ENCODE results near the gene TRAK1.

TRAK1 gene

DNA sequence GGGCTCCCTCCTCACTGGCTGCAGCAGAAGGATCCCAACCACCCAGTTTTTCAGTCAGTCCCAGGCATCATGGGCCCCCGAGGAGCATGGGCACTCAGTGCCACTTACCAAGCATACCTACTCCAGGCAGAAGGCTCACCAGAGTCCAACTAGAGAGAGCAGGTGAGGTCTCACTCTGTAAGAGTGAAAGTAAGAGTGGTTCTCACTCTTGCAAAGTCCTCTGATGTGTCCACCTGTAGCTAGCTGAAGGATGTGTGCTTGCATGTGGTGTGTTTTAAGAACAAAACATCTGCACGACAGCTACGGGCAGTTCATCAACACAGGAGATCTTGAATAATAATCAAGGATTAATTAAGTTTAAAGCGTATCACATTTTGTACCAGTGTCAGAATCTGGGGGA is 125.1 kb downstream of the TRAK1 start:
- no peak for DNase-seq

DNA sequence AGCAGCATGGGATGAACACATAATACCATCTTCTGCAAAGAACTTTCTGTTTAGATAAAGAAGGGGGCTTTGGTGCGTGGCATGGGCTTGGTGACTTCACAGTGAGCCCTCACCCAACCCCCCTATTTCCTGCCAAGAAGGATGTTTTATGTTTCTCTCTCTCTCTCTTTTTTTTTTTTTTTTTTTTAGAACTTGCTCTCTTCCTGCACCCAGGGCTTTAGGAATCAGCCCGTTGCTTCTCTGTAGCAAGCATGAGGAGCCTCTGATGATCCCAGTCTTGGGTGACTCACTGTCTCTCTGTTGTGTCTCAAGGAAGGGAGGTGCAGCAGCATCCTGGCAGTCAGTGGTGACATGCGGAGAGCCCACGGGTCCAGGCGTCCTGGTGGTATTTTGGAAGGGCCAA is 125.8 kb downstream of the TRAK1 start:
- DNase-seq = no peak

DNA sequence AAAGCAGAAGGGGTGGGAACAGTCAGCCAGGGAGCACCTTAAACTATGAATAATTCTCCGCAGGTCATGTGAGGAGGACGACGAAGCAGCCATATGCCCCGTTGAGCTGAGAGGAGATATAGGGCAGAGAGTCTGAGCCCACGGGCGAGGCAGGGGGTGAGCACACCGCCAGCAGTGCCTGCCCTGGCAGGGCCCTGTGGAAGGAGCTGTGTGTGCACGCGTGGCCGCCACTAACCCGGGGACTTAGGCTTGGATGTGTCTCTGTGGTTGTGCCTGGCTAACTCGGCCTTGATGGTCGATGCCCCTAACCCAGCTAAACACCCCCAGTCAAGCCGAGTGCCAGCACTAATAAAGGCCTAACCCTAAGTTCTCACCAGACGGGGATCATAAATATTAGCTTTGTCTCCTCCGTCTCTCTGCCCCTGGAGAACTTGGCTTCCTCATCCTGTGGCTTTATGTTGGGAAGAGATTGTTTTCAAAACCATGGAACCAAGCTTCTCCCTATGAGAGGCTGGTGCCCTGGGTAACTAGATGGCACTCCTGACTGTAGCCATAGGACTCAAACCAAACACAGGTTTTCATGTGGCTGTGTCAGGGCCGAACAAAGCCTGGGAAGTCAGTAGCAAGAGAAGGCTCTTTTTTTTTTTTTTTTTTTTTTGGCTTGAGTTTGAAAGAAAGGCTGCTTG is 129.4 kb downstream of the TRAK1 start:
- no peak for DNase-seq

DNA sequence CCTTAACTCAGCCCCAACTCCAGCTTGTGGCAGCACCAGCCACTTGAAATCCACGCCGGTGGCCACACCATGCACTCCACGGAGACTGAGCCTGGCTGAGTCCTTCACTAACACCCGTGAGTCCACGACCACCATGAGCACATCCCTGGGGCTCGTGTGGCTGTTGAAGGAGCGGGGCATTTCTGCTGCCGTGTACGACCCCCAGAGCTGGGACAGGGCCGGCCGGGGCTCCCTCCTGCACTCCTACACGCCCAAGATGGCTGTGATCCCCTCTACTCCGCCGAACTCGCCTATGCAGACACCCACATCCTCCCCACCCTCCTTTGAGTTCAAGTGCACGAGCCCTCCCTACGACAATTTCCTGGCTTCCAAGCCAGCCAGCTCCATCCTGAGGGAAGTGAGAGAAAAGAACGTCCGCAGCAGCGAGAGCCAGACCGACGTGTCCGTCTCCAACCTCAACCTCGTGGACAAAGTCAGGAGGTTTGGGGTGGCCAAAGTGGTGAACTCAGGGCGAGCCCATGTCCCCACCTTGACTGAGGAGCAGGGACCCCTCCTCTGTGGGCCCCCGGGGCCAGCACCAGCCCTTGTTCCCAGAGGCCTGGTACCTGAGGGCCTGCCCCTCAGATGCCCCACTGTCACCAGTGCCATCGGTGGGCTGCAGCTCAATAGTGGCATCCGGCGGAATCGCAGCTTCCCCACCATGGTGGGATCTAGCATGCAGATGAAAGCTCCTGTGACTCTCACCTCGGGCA is 132.0 kb downstream of the TRAK1 start:
- no peak for DNase-seq

DNA sequence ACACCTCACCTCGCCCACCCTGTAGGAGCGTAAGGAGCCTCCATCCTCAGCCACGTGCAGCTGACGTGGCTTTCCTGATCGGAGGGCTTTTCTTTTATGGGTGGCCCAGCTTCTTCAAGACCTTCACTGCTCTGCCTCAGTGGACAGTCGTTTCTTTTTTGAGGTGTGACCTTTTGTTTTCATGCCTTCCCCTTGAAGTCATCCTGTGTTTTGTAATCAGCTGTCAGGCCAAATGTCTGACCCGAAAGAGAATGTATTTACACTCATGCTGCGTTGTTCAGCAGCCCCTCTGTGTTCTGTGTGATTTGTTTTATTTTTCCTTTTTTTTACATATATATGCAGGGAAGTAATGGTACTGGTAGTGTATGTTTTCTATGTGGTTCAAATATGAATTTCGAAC is 133.0 kb downstream of the TRAK1 start:
- DNase-seq = no peak

DNA sequence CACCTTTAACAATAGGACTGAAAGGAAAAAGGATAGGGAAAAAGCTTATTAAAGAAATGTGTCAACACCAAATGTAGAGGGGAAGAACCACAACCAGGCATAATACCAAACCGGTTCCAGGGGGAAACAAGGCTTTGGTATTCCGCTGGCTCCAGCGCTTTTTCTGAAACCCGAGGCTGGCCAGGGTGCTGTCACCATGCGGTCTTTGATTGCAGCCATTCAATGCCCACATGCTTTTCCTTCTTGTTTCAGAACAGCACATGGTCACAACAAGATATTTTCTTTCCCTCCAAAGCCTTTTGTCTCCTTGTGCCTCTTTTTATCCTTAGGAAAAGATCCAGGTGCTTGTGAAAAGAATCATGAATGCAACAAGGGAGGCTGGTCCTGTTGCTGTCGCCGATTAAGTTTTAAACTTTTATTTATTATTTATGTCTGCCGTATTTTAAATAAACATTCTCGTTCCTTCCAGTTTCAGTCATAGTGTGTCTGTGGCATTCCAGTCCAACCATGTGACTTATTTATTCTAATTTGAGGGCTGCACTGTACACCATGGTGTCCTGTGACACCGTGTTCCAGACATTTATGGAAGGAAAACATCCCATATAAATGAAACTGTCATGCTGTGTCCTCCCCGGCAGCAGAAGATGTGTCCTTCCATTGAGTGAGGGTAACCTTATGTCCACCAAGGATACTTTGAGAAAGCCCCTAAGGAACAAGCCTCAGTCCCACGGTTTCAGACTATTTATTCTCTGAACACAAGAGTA is 133.7 kb downstream of the TRAK1 start:
- DNase-seq = no peak

DNA sequence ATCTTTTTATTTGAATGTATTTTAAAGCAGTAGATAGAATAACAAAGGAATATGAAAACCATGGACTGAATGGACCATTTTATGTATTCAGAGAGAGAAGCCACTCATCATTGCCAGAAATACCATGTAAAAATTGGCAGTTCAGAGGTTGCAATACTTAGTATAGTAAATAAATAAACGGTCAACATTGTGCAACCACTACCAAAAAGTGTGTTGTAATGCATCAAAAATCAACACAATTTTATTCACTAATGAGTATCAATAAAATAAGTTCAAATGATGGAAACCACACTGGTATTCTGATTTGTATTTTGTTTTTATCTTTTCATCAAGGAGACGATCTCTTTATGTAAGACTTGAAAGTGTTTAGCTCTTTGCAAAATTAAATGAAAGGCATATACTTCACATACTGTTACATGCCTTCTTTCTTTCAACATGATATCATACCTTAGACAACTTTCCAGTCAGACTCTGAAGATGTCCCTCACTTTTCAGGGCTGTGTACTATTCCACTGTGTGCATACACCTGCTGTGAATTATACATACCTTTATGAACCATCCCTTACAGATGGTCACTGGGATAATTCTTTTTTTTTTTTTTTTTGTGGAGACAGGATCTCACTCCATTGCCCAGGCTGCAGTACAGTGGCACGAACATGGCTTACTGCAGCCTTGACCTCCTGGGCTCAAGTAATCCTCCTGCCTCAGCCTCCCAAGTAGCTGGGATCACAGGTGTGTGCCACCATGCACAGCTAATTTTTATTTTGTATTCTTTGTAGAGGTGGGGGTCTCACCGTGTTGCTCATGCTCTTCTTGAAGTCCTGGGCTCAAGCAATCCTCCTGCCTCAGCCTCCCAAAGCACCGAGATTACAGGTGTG is 134.6 kb downstream of the TRAK1 start:
- DNase-seq = no peak

DNA sequence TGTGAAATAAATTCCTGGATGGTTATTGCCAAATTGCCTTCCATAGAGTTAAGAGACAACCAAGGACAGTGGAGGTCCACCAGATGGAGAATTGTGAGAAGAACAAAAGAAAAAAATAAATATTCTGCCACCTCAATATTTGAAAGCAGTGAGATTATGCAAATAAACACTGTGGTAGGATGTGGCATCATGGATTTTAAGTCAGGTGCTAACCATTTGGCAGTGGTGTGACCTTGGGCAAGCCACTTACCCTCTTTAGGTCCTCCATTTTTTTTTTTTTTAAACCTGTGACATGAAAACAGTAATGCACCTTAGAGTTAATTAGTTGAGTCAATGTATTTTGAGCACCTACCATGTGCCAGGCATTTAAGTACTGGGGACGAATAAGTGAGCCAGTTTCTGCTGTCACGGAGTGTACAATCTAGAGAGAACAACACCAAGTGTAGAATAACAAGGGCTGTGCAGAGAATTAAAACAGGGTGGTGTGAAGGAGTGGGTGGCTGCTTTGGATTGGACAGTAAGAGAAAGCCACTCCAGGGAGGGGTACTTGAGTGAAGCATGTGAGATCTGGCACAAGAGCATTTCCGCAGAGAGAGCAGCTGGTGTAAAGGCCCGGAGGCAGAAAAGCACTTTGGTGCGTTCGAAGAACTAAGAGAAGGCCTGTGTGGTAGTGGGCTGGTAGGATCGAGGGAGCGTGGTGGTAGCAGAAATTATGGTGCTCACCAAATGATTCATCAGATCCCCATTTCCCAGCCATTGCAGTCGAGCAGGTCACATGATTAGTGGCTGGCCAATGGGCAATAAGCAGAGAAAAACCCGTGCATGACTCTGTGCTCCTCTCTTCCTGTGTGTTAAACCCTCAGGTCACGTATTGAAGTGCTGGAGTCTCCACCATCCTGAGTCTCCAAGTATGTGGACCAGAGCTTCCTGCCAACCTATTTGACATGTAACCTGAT is 135.6 kb downstream of the TRAK1 start:
- DNase-seq = no peak

DNA sequence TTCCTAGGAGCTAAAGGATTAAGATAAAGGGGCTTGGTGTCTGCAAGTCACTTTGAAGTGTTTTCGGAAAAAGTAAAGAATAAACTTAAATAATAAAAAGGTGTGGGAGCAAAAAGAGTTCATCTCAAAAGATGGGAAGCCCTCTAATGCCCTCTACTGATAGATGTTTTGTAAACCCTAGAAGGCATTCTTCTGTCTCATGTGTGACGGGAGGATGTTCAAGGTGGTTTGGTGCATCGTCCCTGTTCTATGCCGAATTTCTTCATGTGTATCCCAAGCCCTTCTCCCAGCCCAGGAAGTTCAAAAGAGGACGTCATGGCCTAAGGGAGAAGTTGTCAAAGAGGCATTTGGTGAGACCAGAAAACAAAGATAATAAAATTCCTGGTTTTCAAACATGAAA is 137.6 kb downstream of the TRAK1 start:
- no peak for DNase-seq

DNA sequence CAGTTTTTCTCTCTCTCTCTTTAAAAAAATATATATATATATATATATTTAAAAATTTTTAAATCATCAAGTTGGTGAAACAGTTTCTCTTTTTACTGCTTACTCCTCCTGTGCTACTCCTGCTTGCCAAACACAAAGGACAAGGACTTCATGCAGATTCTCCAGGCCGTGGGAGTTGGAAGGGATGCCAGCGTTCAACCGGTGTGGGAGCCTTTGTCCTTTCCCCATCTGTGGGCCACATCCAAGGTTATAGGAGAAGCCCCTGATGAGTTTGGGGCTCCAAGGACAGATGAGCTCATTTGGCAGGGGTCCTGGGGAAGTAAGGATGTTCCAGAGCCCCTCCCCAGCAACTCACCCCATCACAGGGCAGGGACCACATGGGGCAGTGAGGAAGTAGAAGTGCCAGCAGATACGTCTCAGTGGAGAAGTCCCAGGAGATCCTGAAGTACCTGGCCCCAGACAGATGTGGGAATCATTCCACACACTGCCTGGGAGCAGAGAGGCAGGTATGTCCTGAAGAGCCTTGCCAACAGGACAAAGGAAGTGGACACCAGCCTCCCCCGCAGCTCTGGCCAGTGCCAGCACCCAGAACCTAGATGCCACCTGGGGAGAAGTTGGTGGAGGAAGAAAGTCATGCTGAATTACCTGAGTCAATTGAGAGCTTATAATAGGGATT is 138.2 kb downstream of the TRAK1 start:
- DNase-seq = no peak

DNA sequence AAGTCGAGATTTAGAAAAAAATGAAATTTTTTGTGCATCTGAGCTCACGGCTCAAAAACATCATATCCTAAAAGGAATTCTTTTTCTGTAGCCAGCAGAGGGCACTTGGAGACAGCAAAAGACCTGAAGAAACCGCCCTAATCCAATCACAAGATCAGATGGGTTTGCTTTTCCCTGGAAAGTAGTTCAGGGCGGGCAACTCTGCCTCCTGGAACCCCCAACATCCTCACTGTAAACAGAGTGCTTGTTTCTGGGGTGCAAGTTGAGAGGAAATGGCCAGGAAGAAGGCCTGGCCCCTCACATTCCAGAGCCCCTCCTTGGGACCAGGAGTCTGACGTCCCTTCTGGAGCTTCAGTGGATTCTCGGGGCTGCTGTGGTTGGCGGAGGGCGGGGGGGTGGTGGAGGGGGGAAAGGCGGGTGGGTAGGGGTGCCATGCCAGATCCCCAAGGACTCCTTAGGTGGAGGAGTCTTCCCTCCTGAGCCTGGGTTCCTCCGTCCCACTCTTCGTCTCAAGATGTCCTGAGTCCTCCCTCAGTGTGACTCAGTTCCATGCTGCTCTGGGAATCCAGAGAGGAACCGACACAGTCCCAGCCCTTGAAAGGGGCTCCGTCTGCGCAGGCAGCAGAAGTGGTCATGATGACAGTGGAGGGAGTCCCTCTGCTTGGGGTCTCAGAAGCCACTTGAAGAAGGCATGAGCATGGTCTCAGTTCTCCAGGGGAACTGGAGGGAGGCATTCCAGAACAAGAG is 139.0 kb downstream of the TRAK1 start:
- no peak for DNase-seq

DNA sequence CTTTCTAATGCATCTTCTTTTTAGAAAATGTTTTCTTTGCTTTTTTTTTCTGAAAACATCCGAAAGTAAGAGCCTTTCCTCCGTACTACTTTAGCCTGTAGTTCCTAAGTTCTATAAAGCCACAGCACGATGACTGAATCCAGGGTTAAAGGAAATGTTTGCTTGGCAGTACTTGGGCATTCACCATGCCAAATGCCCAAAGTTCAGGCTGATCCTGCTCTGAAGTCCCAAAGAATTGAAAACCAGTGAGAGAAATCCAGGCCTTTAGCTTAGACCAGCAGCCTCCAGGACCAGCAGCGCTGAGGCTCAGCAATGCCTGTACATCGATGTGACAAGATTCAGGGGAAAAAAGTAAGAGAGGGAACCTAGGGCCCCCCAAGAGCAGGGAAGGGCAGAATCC is 139.7 kb downstream of the TRAK1 start:
- DNase-seq = no peak

DNA sequence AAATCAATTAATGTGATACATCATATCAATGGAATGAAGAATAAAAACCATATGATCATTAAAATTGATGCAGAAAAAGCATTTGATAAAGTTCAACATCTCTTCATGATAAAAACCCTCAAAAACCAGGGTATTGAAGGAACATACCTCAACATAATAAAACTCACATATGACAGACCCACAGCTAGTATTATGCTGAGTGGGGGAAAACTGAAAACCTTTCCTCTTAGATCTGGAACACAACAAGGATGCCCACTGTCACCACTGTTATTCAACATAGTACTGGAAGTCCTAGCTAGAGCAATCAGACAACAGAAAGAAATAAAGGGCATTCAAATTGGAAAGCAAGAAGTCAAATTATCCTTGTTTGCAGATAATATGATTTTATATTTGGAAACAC is 144.4 kb downstream of the TRAK1 start:
- DNase-seq = no peak

DNA sequence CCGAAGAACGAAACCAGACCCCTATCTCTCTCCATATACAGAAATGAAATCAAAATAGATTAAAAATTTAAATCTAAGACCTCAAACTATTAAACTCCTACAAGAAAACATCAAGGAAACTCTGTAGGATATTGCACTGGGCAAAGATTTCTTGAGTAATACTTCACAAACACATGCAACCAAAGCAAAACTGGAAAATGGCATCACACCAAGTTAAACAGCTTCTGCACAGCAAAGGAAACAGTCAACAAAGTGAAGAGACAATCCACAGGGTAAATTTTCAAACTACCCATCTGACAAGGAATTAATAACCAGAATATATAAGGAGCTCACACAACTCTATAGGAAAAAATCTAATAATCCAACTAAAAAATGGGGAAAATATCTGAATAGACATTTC is 145.5 kb downstream of the TRAK1 start:
- no peak for DNase-seq

DNA sequence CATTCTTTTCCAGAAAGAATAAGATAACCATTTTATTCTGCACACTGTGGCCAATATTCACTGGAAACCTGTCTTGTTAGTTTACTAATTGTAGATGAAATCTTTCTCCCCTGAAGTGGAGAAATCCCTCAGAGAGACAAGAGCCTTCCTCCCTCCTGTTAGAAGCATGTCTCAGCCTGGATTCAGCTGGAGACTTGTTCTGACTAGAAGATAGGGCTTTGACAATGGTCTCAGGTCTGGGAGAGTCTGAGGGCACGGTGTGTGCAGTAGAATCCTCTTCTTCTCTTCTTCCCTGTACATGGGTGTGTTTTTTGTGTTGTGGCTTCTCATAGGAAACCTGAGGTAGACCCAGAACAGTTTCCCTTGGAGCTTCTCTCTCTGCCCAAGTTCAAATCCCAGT is 154.9 kb downstream of the TRAK1 start:
- no peak for DNase-seq

DNA sequence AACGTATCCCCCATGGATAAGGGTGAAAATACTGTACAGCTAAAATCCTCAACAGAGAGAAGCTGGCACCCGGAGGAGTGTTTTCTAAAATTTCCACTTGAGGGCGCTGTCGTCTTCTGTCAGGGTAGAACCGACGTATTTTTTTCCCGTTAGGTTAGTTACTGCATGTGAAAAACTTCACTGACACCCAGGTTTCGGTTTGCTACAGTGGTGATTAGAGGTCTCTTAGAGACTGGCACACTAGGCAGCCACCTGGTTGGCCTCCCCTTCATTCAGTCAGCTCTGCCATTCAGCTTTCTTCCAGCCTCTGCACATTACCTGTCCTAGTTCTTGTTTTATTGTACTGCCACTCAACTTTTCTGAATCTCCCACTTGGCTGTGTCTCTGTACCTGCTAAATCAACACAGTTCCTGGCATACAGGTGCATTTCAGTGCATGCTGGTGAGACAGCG is 156.4 kb downstream of the TRAK1 start:
- DNase-seq = no peak

DNA sequence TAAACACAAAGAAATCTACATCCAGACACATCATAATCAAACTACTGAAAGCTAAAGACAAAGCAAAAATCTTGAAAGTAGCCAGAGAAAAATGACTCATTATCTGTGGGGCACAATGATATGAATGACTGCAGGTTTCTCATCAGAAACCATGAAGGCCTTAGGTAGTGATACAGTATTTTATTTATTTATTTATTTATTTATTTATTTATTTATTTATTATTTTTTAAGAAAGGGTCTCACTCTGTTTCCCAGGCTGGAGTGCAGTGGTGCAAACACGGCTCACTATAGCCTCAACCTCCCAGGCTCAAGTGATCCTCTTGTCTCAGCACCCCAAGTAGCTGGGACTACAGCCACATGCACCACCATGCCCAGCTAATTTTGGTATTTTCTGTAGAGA is 159.6 kb downstream of the TRAK1 start:
- DNase-seq = no peak

DNA sequence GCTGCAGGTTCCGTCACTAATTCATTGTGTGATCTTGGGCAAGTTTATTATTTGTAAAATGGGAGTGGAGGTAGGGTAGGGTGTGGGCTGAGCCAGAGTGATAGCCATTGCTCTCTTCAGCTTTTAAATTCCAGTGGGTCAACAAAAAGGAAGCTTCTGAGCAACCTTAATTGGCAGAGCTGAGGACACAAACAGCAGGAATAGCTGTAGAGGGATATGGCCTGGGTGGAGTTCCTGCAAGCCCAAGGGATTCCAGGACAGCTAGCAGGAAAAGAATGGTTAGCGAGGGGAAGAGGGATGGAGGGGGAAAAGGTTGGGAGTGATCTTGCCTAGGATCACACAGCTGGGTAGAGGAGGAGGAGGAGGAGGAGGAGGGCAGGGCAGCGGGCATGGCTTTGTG is 163.4 kb downstream of the TRAK1 start:
- no peak for DNase-seq

DNA sequence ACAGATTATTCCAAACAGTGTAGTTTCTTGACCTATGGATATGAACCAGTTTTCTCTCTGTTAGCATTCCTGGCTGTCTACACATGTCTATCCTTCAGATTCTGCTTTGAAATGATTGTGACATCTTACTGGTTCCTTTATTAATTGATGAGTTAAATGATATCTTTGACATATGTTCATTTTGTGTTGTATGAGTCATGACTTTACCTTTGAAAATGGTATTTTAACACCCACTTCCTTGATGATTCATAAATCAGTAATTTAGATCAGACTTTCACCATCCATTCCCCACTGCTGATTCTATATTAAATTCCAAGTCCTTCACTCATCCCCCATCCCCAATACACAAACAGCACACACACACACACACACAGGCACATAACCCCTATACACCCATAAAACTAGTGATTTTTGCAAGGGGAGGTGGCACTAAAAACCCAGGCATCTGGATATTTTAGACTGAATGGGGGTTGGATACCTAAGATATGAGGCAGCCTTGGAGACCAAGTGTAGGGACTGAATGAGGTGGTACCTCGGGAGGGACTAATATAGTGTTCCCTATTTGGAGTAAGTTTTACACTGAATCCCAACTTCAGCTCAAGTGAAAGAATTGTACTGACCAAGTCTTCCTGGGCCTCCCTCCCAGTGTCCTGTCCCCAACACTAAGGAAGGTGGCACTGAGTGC is 165.1 kb downstream of the TRAK1 start:
- DNase-seq = no peak

DNA sequence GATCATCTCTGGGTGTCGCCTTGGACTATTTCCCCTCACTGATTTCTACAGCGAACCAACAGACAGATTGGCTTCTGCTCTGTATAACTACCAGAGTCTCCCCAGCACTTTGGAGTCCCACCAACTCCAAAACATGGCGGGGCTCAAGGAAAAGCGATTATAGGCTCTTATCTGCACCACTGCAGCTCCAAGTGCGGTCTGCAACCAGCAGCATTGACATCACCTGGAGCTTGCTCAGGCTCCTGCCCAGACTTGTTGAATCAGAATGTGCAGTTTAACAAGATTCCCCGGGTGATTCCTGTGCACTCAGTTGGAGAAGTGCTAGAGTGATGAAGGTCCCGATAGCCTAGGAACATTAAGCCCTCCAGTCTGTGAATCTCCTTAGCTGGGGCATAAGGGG is 165.8 kb downstream of the TRAK1 start:
- no peak for DNase-seq

Data from GF-D8 (cell line).